Esophagus (tissue), 2 donors: Measurements from ENCODE around the gene MAMDC4. TPM values are rescaled to one million over a fixed set of nuclear protein-coding genes. Genes with fewer than 3 reads are reported as not detected.

Source experiments
- H3K27ac ChIP-seq, 2 donors: one replicate each; pipeline ENCODE4 v1.5.1; 2013; ENCODE audit warnings: low read depth in 2 of 2, mild to moderate bottlenecking in 2 of 2, inconsistent platforms in 1 of 2, low read length in 1 of 2, moderate library complexity in 1 of 2
- H3K27me3 ChIP-seq, 2 donors: one replicate each; pipeline ENCODE4 v1.6.1; 2013; ENCODE audit warnings: low read length in 2 of 2, control low read depth in 1 of 2, mild to moderate bottlenecking in 1 of 2; ENCODE audit not compliant: insufficient read depth in 2 of 2, control insufficient read depth in 1 of 2
- H3K36me3 ChIP-seq, 2 donors: one replicate each; pipeline ENCODE4 v1.6.1; 2013; ENCODE audit warnings: low read length in 1 of 2; ENCODE audit not compliant: control insufficient read depth in 2 of 2, insufficient read depth in 2 of 2
- H3K4me1 ChIP-seq, 2 donors: one replicate each; pipeline ENCODE4 v1.6.1; 2013; ENCODE audit warnings: low read length in 1 of 2; ENCODE audit not compliant: control insufficient read depth in 2 of 2, insufficient read depth in 2 of 2
- H3K4me3 ChIP-seq, 2 donors: one replicate each; pipeline ENCODE4 v1.5.1; 2013; ENCODE audit warnings: low read length in 2 of 2, mild to moderate bottlenecking in 2 of 2, low read depth in 1 of 2, moderate library complexity in 1 of 2
- H3K9me3 ChIP-seq, 2 donors: one replicate each; pipeline ENCODE4 v1.6.1; 2013; ENCODE audit warnings: mild to moderate bottlenecking in 2 of 2, low read depth in 1 of 2, low read length in 1 of 2, moderate library complexity in 1 of 2; ENCODE audit not compliant: control insufficient read depth in 2 of 2, insufficient read depth in 1 of 2
- WGBS, 2 donors: extraction: QIAGEN DNeasy Blood & Tissue Kit; methylation state at CpG; one replicate each; pipeline ENCODE4 v1.1.7; 2013; 5-methylcytosine and 5-hydroxymethylcytosine counted together
- polyA plus RNA-seq, 2 donors: library from polyadenylated mRNA; stranded (reverse); fragments of 200-250 nt; gene quantifications; one replicate each; pipeline ENCODE4 v1.2.3, GENCODE V29; 2013
- donor health status: healthy with polysubstance abuse.
- donor health status: Bipolar disorder and iron deficiency.

The MAMDC4 gene
- polyA plus RNA-seq, 2 donors, result 3.9 to 11.5 TPM

DNA sequence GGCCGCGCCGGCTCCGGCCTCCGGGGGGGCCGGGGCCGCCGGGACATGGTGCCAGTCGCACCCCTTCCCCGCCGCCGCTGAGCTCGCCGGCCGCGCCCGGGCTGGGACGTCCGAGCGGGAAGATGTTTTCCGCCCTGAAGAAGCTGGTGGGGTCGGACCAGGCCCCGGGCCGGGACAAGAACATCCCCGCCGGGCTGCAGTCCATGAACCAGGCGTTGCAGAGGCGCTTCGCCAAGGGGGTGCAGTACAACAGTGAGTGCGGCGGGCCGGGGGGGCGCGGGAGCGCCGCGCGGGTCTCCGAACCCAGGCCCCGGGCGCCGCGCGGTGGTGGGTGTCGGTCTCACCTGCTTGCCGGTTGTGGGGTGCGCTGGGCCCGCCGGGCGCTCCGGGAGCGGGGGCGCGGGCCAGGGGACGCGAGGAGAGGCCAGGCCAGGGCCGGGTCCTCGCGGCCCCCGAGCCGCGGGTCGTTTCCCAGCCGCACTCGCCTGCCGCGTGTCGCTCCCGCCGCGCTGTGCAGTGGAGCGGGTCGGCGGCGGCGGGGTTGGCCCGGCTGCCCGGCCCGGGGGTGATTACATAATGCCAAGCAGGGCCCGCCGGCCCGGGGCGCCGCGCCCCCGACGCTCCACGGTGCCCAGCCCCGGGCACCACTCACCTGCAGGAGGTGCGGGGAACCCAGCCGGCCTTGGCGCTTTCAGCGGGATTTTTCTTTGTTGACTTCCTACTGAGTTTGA, 43.9 kb upstream of the MAMDC4 start:
- peaks cover 9 to 30% of the 10 kb centered on the region in 2 donors for H3K4me1 ChIP-seq

DNA sequence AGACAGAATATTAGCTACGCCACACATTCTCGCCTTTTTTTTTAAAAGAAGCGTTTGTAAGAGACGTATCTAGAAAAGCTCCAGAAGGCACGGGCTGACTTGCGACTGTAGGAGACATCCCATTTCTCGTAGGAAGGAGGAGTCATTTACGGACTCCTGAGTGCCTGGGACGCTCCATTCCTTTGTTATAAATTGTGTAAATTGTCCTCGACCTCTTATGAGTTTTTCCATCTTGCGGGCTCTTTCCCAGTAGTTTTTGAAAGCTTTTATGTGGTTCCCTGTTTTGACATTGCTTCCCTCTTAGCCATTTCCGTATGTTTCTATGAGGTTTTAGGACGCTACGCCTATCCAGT, 43.4 kb upstream of the MAMDC4 start:
- Histone ChIP-seq H3K4me1 (peaks cover 9 to 30% of the 10 kb centered on the region in 2 donors), H3K9me3 (no peaks in the 10 kb centered on the region), H3K27me3 (no peaks in the 10 kb centered on the region), H3K4me3 (peak overlapping the region; percentile 87 to 99), H3K27ac (peak overlapping the region in 1 of 2 donors; percentile 97), H3K36me3 (peaks cover 0 to 5% of the 10 kb centered on the region in 2 donors)
- WGBS, 2 donors, result 3% methylated on average over 14 of the region's 14 CpGs

More for the DNA sequence above, 43.9 kb upstream of the MAMDC4 start:
- Histone ChIP-seq H3K4me3 (peak overlapping the region; percentile 87 to 99), H3K27me3 (no peaks in the 10 kb centered on the region), H3K9me3 (no peaks in the 10 kb centered on the region), H3K27ac (peak overlapping the region; percentile 81 to 97), H3K36me3 (peaks cover 0 to 5% of the 10 kb centered on the region in 2 donors)
- 0 to 1% methylated on average over 59 to 93 of the region's 93 CpGs for WGBS, 2 donors

DNA sequence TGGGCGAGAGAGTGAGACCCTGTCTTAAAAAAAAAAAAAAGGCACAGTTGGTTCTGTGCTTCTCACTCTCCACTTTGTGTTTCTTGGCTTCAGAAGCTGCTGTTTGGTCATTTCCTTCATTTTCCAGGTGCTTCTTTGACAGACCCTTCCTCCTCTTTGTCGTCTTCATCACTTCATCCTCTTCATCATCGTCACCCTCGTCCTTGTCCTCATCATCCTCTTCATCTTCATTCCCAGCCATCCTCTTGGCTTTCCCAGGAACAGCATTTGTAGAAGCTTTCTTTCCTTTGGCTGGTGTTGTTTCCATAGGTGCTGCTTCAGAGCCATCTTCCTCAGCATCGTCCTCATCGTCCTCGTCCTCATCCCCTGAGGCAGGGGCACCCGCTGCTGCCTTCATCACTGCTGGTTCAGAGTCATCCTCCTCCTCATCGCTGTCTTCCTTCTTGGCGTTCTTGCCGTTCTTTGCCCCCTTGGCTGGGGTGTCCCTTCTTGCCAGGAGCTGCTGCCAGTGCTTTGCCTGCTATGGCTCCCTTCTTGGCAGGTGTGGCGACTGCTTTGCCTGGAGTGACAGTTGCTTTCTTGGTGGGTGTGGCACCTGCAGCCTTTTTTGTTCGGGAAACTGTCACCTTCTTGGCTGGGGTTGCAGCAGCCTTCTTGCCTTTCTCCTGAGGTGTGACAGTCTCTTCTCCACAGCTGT, 37.3 kb upstream of the MAMDC4 start:
- peaks cover 0 to 5% of the 10 kb centered on the region in 2 donors for H3K36me3 ChIP-seq
- no peak overlapping the region for H3K4me3 ChIP-seq
- H3K9me3 ChIP-seq, result no peaks in the 10 kb centered on the region
- 89 to 91% methylated on average over 13 of the region's 13 CpGs for WGBS, 2 donors
- no peaks in the 10 kb centered on the region for H3K4me1 ChIP-seq
- H3K27ac ChIP-seq, result no peak overlapping the region
- no peaks in the 10 kb centered on the region for H3K27me3 ChIP-seq

DNA sequence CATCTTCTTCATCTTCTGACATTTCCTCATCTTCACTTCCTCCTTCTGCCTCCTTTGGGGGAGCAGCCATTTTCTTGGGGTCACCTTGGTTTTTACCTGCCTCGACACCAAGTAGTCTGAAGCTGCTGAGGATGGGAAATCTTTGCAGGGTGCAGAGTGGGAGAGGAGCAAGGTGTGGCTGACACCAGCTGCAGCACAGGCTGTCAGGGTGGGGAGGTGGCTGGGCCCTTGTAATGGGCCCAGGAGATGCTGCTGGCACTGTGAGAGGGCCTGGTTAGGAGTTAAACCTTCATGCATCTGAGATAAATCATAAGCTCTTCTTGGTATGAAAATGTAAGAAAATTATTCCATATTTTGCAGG, 36.7 kb upstream of the MAMDC4 start:
- Histone ChIP-seq H3K4me3 (no peak overlapping the region), H3K27ac (no peak overlapping the region), H3K4me1 (no peaks in the 10 kb centered on the region), H3K36me3 (peaks cover 0 to 5% of the 10 kb centered on the region in 2 donors), H3K9me3 (no peaks in the 10 kb centered on the region), H3K27me3 (no peaks in the 10 kb centered on the region)
- 0 to 14% methylated on average over 1 of the region's 1 CpG for WGBS, 2 donors

DNA sequence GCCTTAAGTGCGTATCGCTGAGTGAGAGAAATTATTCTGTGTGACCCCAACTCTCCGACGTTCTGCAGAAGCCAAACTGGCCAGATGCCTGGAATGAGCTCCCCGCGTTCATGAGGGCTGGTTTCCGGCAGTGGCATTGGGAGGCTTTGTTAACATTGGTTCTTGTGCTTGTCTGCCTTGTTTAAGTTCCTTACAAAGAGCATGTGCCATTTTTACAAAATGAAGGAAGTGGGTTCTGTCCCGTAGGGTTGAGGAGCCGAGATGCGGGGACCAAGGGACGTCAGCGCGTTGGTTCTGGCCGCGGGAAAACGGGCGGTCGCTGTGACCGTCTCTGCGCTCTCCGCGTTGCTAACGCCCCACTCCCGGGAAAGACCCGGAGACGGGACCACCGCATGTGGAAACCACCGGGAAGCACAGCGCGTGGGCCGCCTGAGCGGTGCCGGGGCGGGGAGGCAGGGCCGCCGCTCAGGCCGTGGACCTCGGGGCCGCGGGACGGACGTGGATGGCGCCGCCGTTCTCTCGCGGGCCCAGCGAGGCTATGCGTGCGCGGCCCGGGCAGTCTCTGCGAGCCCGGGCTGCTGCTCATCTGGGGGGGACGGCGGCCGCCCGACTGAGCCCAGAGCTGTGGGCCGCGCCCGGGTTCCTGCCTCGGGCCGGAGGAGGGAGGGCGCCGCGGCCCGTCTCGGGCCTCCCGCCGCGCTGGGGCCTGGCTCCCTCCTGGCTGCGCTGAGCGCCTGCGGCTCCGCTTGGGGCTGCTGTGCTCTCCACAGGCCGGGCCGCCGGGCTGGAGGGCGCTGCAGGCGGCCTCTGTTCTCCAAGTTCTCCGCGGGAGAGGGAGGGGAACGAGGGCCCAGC, 30.9 kb upstream of the MAMDC4 start:
- H3K27ac ChIP-seq, result no peak overlapping the region
- peaks cover 12 to 18% of the 10 kb centered on the region in 2 donors for H3K36me3 ChIP-seq
- no peaks in the 10 kb centered on the region for H3K4me1 ChIP-seq
- H3K4me3 ChIP-seq, result peak overlapping the region; percentile 17 to 22
- no peaks in the 10 kb centered on the region for H3K27me3 ChIP-seq
- H3K9me3 ChIP-seq, result no peaks in the 10 kb centered on the region
- 51 to 54% methylated on average over 75 to 83 of the region's 83 CpGs for WGBS, 2 donors

DNA sequence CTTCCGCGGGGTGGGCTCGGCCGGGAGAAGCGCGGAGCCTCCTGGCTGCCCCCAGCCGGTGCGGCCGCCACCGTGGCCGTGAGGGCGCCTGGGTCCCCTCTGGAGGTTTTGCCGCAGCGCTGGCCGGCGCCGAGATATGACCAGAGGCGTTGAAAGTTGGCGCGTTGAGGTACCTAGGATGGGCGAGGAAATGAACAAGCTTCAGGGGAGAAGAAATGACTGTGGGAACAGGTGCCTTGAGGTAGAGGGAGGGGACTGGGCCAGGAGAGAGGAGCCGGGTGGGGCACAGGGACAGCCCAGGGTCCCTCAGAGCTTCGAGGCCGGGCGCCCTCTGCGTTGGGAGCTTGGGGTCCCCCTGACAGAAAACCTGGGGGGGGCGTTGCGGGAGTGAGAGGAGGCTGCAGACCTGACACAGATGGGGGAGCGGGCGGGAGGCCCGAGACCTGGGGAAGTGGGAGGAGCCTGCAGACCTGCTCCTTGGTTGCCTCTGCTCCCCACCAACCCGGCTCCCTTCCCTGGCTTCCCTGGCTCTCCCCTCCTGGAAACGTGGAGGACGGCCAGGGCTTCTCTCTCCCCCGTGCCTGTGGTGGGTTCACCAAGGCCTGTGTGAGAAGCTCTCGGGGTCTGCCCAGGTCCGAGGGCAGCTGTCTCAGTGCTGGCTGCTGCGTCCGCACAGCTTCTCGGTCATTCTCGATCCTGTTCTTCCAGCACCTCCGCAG, 30.2 kb upstream of the MAMDC4 start:
- WGBS, 2 donors, result 81 to 86% methylated on average over 41 to 42 of the region's 42 CpGs
- Histone ChIP-seq H3K36me3 (peaks cover 13 to 22% of the 10 kb centered on the region in 2 donors), H3K4me3 (no peak overlapping the region)

DNA sequence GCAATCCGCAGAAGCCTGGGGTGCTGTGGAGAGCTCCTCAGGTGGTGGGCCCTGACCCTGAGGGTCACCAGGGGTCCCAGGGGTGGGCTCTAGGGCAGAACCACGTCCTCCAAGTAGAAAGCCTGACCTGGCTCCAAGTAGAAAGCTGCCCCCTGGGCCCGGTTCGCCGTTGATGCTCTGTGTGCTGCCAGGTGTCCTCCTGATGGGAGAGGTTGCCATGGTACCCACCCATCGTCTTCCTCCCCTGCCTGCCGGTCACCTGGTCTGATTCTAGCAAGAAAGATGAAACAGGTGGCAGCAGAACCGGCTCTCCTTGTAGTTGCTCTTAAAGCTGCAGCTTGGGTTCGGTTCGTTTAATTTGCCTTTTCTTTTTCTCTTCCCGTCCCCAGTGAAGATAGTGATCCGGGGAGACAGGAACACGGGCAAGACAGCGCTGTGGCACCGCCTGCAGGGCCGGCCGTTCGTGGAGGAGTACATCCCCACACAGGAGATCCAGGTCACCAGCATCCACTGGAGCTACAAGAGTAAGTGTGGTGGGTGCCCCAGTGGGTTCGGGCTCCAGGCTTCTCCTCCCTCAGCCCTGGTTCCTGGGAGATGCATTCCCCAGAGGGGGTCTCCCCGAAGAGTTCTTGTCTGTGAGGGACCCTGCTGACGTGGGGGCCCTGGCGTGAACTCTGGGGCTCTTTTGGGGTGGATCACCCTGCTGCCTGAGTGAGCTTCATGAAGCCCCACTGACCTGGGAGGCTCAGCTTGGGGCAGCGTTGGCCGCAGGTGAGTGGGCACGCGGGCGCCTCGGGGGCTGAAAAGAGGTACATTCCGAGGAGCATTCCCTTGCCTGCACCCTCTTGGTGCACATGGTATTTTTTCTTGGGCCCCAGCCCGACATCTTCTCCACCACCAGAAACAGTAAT, 28.8 kb upstream of the MAMDC4 start:
- peaks cover 13 to 29% of the 10 kb centered on the region in 2 donors for H3K36me3 ChIP-seq
- 86 to 87% methylated on average over 30 of the region's 30 CpGs for WGBS, 2 donors
- no peaks in the 10 kb centered on the region for H3K4me1 ChIP-seq
- H3K27ac ChIP-seq, result no peak overlapping the region
- no peak overlapping the region for H3K4me3 ChIP-seq
- H3K27me3 ChIP-seq, result no peaks in the 10 kb centered on the region
- H3K9me3 ChIP-seq, result no peaks in the 10 kb centered on the region

More for the DNA sequence above, 30.2 kb upstream of the MAMDC4 start:
- H3K9me3 ChIP-seq, result no peaks in the 10 kb centered on the region
- no peaks in the 10 kb centered on the region for H3K27me3 ChIP-seq
- no peaks in the 10 kb centered on the region for H3K4me1 ChIP-seq
- H3K27ac ChIP-seq, result no peak overlapping the region

DNA sequence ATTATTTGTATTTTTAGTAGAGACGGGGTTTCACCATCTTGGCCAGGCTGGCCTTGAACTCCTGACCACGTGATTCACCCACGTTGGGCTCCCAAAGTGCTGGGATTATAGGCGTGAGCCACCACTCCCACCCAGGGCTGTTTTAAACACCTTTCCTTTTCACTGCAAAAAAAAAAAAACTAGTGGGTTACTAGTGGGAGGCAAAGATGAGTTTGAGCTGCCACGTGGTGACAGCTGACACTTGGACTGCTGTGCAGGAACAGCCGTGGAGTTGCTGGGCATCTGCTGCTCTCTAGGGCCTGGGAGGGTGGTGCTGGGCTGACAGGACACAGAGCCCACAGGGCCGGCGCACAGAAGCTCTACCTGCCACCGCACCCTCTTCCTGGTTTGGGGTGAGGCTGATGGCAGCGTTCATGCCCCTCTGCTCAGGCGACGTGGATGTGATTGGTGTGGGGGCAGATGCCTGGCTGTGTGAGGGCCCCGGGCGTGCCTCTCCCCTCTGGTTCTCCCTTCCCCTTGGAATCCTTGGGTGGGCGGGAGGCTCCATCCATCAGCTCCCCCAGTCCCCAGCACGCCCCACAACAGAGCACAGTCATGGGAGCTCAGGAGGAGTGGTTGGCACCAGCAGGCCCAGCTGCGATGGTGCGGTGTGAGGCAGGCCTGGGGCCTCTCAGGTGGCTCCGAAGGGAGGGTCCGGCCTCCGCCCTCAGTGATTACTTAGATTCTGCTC, 27.5 kb upstream of the MAMDC4 start:
- Histone ChIP-seq H3K27me3 (no peaks in the 10 kb centered on the region), H3K36me3 (peaks cover 15 to 41% of the 10 kb centered on the region in 2 donors)

More for the DNA sequence above, 27.5 kb upstream of the MAMDC4 start:
- Histone ChIP-seq H3K27ac (no peak overlapping the region), H3K4me3 (no peak overlapping the region), H3K4me1 (no peaks in the 10 kb centered on the region), H3K9me3 (no peaks in the 10 kb centered on the region)
- WGBS, 2 donors, result 86 to 90% methylated on average over 20 to 21 of the region's 21 CpGs
